LoVo (cell line): Measurements from ENCODE around the gene FBLN2.
A peak's percentile ranks its signal among the peaks of the same experiment; 100 is the strongest.

Experiments
- DNase-seq: peaks from one replicate; pipeline ENCODE4 v3.0.0-alpha.2; 2016; ENCODE audit warnings: low spot score

The FBLN2 gene

DNA sequence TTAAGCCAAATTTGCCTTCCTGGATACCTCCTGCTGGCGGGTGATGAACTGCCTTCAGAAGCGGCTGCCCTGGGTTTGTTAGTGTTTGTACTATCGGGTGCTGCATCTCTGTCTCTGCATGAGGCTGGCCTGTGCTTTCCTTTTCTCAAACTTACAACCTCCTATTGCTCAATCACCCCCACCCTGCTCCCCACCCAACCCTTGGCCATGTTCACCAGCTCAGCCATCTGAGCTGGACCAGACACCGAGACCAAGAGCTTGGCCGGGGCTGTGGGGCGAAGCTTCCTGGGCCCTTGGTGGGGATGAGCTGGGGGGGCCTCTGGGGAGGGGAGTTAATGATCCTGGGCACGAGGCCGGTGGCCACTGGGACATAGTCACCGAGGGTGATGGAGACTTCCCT lies 16.8 kb upstream of the FBLN2 start:
- no peak for DNase-seq

DNA sequence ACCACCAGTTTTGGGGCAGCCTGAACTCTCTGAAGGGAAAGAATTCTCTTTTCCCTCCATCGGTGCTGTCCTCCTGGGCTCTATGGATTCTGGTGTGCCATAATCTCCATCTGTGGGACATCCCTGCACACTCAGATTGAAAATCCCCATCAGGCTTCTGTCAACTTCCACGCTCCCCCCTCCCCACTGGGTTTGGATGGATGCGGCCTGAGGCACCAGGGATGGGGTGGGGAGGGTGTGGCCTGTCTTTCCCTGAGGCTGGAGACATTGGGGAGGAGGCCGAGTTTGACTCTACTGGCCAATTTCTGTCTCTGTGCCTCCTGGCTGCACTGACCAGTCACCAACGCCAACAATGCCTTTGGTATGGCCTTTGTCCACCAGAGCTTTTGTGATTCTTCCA lies 16.3 kb upstream of the FBLN2 start:
- no peak for DNase-seq

DNA sequence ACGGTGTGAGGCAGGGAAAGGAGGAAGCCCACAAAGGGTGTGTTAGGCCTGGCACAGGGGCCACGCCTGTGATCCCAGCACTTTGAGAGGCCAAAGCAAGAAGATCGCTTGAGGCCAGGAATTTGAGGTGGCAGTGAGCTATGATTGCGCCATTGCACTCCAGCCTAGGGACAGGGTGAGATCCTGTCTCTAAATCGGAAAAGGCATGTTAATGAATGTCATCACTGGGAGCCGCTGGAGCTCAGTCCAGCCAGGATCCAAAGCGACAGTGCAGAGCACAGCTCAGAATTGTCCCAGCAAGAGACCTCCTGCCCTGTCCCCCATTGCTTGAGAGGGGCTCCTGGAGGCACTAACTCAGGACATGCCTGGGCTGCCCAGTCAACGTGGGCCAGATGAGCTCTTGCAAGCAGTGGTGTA lies 15.0 kb upstream of the FBLN2 start:
- DNase-seq = no peak

DNA sequence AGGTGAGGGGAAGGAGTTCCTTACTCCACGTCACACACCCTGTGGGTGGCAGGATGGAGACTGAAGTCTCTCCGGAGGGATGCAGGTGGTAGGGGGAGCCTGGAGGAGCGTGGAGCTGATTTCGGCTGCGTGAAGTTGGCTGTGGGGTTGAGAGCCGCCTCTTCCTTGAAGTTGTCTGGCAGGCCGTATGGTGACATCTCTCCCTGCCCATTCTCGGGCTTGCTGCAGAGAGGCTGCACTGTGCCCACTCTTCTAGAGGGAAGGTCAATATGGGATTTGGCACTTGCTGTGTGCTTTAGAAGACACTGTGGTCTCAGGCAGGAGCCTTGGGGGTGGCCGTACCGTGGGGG lies 13.4 kb upstream of the FBLN2 start:
- DNase-seq = no peak

DNA sequence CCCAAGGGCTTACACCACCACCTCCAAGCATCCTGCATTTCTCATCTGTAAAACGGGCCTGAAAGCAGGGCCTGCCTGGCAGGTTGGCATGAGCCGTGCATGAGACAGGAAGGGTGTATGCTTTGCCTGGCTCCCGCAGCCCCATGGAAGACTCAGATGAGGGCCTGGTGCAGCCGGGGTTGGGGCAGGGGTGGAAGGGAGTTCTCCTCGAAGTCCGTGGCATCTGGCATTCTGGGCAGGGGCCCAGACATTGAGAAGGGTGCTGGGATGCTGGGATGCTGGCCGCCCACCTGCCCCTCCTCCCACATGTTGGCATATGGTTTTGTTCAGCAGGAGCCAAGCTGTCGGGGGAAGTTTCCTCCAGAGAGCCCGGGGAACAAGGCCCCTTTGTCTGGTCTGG lies 13.0 kb upstream of the FBLN2 start:
- no peak for DNase-seq

DNA sequence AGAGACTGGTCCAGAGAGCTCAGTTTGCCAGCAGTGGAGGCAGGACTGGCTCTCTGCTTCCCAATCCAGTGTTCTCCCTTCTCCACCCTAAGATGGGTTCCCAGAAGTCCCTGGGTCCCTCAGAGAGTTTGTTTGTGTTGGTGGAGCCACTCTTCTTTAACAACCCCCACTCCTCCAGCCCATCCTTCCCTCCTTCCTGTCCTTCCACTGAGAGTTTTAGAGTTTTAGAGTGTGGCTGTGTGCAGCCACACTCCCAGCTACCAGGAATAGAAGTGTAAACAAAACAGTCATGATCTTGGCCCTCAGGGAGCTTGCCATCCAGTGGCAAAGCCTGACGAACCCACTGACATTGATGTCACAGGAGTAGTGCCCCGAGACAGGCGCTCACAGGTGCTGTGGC lies 12.5 kb upstream of the FBLN2 start:
- no peak for DNase-seq

DNA sequence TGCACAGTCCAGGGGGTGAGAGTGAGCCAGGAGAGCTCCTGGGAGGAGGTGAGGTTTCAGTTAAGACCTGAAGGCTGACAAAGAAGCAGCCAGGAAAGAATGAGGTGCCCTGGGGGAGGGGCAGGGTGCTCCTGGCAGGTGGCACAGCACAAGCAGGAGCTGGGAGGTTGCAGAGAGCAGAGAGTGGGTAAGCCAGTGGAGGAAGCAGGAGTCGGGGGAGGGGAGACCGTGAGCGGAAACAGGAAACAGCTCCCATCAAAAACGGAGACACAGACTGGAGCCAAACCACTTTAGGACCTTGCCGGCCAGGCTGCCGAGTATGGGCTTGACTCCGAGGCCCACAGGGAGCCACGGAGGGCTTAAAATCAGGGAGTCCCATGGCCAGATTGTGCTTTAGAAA lies 12.1 kb upstream of the FBLN2 start:
- no peak for DNase-seq

DNA sequence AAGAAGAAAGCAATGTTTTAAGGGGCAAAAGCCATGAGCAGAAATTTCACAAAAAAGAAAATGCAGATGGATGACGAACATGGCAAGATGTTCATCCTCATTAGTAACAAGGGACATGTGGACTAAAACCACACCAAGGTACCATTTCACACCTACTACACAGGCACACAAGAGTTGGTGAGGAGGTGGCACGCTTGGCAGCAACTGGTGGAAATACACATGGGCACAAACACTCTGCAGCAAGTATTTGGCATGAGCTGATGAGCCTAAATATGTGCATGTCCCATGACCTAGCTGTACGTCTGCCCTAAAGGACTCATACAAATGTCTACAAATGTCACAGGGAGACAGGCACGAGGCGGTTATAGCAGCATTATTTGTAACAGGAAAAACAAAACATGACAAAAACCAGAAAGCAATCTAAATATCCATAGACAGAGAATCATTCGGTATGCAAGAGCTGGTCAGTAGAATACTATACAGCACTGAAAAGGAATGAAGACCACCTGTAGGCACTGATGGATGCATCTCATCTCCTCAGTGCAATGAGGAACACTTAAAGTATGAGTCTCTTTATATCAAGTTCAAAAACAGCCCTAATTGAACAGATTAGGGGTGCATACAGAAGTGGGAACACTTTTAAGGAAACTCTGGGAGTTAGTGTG lies 11.5 kb upstream of the FBLN2 start:
- DNase-seq = no peak

DNA sequence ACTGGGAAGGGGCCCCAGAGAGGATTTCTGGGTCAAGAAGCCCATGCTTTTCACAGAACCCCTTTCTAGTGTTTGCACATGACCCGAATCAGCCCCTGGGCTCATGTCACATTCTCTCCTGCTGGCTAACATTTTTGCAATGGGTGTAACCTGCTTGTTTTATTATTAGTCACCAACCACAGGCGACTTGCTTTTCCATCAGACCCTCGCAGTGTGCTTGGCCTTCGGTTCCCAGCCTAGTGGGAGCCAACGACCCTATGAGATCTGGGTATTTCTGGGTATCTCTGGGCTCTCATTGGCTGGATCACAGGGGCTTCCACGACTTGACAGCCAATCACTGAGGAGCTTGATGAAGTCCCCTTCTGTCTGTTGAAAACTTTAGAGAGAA lies 11.0 kb upstream of the FBLN2 start:
- peak; percentile 86 for DNase-seq

DNA sequence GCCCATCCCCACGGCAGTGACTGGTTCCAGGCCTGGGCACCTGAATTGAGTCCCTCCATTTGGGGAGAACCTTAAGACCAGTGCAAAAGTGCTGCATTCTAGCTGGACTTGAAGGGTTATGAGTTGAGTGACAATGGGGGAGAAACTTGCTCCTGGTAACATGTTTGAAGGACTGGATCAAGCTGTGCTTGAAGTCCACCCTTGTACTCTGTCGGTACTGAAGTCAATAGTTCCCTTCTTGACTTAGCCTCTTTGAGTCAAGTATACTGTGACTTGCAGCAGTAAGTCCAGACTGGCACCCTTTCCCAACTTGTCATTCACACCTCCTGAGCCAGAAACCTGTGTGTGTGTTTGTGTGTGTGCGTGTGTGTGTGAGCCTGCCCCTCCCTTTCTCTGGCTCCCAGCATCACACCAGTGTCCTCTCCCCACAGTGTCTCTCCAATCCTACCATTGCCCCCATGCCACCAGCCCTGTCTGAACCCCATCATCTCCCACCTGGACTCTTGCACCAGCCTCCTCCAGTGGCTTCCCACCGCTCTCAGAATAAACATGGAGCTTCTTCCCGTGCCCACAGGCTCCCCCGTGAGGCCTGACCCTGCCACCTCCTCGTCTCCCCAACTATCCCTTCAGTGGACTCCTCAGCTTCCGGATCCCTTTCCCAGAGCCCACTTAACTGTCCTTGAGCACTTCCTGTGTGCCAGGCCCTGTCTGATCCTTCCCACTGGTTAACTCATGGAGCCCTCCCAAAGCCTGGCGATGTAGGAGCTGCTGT lies 10.2 kb upstream of the FBLN2 start:
- DNase-seq = no peak

DNA sequence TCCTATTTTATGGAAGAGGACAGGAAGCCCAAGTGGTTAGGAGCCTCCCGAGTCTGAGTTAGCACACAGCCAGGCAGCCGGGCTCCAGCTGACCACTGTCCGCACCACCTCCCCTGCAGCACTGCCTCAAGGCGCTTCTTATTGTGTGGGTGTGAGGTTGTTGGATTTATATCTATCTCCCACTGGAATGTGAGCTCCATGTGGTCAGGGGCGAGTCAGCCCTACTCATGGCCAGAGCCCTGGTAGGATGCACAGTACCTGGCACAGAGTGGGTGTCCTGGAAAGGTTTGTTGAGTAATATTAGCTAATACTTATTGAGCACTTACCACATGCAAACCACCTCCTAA lies 9.7 kb upstream of the FBLN2 start:
- DNase-seq = peak; percentile 27

DNA sequence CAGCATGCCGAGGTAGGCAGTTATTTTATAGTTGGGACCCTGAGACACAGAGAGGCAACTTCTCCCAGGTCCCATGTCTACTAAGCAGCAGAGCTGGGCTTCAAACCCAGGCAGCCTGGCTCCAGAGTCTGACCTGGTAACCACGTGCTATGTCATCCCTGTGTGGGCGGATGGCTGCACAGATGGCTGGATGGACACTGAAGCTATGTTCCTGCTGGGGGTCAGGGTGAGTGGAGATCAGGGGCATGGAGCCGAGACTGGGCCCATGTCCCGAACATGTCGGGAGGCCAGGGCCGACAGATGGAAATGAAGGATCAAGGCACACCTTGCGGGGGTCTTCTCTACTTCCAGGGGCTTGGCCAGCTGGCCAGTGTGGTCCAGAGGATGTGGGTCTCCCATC lies 9.3 kb upstream of the FBLN2 start:
- DNase-seq = no peak

DNA sequence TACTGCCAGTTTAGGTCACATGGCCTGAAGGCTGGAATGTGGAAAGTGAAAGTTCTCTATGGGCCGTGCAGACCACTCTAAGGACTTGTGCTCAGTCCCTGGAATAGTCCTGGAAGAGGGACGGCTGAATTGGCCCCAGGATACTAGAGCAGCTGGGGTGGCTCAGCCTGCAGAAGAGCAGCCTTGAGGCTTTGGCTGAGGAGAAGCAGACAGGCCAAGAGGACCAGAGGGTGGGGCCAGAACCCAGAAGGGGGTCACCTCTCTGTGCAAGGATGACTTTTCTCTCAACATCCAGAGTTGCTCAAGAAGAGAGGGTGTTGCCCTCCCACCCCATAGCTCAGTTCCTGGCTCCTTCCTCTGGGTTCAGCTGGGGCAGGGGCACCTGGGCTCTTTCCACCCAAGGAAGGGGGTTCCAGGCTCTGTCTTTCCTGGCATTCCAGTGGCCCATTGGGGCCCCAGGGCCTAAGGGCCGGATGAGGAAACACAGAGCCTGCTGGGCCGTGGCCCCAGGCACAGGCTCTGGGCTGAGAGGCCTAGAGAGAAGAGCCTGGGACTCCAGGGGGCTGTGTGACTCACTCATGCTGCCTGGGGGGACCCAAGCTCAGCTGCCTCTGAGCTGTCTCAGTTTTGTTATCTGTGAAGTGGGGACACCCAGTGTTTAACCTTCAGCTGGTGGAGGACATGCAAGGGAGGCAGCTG lies 8.5 kb upstream of the FBLN2 start:
- DNase-seq = no peak

DNA sequence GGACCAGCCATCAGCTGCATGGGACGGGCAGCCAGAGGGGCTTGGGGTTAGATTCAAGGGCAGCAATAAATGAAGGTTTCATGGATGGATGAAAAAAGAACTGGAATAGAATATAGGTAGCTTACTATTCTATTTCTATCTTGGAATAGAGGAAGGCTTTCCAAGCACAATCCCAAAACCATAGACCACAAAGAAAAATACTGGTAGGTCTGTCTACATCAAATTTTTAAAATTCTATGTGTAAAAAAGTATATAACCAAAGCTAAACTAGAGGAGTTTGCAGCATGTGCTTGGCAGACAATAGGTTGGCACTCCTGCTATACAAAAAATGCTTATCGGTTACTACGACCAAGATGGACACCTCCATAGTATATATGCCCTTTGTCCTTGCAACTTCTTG lies 7.2 kb upstream of the FBLN2 start:
- no peak for DNase-seq

DNA sequence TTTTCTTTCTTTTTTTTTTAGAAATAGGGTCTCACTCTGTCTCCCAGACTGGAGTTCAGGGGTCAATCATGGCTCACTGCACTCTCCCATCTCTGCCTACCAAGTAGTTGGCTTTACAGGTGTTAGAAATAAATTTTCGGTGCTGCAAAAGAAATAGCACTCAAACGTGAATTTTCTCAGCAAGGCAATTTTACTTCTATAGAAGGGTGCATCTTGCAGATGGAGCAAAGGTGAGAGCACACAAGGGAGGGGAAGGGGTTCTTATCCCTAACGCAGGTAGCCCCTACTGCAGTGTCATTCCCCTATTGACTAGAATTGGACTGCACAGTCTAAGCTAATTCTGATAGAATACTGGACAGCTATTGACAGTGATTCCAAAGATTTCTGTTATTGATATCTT lies 6.8 kb upstream of the FBLN2 start:
- no peak for DNase-seq

DNA sequence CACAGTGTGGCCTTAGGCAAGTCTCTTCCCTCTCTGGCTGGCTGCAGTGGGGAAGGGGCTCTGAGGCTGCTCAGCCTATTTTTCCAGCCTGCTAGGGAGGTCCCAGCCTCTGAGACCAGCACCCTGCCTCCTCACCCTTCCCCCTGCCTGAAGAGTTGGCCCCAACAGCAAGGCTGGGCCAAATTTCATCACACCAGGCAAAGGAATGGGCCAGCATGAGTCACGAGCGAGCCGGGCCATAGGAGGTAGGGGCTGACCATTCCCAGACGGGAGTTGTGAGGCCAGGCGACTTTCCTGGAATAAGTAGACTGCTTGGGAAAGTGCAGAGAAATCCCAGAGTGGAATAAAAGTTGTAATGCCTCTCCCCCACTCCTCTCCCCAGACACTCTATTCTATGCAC lies 5.7 kb upstream of the FBLN2 start:
- DNase-seq = no peak

DNA sequence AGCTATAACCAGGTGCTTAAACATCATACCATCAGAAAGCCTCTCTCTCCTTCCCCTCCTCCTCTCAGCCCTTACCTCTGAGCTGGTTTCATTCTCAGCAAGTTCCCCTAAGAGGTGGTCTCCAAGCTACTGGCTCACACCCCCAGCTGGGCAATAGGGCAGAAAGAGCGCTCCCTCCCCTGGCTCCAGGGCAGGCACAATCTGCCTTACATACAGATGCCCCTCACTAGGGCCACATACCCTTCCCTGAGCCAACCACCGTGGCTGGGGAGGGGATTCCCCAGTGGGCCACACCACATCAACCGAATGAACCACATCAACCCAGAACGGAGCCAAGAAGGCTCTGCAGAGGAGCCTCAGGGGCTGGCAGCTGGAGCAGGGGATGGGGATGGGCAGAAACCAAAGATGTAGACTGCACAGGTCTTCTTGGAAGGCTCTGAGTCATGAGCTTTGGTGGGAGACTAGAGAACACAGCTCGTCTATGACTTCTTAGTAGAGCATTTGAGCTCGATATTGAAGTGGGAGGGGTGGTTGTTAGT lies 4.6 kb upstream of the FBLN2 start:
- DNase-seq = no peak

DNA sequence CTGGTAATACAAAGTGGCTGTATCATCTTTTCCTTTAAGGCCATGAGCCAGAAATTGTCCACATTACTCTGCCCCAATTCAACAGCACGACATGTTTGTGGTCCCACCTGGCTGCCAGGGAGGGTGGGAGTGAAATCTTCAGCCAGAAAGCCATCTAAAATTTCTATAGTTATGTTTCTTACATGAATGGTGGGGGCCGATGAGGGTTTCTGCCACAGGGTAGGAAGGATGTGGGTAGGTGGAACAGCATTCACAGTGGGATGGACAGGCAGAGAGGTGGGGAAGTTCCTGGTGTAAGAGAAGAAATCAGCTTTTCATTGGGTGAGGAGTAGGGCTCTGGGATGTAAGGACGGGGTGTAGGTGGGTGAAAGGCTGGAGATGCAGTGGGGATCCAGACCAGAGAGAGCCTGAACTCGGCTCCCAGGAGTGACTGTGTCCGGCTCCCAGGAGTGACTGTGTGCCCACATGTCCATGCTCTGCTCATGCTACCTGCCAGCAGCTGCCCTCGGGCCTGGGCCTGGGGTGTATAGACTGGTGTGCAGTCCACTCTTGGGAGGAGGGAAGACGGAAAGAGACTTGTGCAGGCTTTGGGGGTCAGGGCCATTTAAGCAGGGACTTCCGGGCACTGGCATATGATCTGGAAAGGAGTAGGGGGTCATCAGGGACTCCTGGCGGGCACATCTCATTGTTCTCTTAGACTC lies 3.8 kb upstream of the FBLN2 start:
- no peak for DNase-seq

DNA sequence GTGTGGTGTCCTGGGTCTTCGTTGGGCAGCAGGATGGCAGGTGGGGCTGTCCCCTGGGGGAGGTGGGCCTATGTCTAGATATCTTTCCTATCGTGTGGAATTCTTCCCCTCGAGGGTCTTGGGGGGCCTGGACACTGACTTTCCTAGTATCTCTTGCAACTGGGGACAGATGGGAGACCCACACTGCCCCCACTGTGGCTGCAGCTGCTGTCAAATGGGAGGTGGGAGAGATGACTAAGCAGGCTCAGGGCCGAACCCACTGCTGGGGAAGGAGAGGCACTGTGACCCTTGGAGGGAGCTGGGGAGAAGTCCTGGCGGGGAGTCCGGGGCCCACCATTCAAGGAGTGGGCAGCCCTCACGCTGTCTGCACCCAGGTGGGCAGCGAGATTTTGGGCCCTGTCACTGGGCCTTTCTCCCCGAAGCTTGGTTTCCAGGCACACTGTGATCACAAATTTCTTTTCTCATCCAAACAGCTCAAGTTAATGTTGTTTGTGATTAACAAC lies 2.9 kb upstream of the FBLN2 start:
- DNase-seq = no peak

DNA sequence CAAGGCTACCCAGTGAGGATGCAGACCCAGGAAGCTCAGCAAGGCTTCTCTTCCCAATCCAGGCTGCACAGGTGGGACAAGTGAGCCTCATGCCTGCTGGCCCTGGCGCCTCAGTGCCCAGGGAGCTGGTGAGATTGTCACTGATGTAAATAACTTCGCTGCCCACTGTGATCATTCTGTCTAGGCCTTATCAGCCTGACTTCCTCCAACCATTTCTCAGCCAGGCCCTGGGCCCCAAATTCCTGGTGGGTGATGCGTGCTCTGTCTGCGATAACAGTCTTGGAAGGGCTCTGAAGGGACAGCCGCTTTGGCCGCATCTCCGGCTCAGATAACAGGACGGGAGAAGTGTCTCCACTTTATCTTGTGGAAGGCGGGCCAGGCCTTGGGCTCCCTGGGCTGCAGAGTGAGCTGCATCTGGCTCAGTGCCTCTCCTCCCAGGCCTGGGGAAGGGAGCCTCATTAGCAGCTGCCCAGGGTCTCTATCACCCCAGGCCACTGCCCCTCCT lies 2.2 kb upstream of the FBLN2 start:
- DNase-seq = no peak

DNA sequence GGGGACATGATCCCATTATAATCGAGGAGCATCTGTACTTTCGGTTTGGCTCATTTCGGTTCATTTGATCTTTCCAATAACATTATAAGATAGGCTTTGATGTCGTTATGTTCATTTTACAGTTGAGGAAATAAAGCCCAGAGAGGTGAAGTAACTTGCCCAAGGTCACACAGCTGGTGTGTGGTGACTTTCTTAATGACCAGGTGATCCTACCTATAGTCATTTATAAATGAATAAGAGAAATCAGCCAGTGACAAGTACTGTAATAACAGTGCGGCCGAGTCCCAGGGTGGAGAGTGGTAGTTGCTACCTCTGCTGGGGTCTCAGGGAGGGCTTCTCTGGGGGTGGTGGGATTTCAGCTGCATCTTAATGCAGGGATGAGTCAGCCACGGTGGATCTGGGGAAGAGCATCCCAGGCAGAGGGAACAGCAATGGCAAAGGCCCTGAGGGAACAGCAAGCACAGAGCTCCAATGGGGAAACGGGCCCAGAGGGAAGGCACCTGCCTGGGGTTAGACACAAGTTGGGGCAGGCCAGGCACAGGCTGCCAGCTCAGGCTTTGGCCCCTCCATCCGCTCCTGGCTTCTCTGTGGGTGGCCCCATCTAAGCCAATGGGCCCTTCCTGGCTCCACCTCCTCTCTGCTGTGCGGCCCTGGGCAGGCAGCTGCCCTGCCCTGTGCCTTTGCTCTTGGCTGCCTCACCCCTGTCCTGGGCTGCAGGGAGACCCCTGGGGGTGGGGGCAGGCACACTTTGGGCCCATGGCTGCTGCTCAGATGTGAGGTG lies 1.1 kb upstream of the FBLN2 start:
- no peak for DNase-seq
